ENCODE measurements around the gene IL13RA1. TPM values are rescaled to one million over a fixed set of nuclear protein-coding genes. Genes with fewer than 3 reads are reported as not detected.

The IL13RA1 gene
- total and polyA plus RNA-seq, 2 of the 13 experiments (the other 11 are each of a cell fraction or from before 2014, with no cell fraction given): 56.6 to 73.5 TPM

GRCh38 chrX:118802857-118803256, 75.5 kb downstream of the IL13RA1 start:
- DNase-seq (ENCODE audit: low spot score): no peak
- no peak overlapping the region for H2AFZ ChIP-seq (ENCODE audit: low read length)
- no peaks in the 10 kb centered on the region for H3K36me3 ChIP-seq (replicated peaks in 1 of 2; ENCODE audit: control insufficient read depth in 1 of 2, insufficient read depth in 2 of 2, low read length in 2 of 2)
- no peak overlapping the region for H3K27ac ChIP-seq (ENCODE audit: extremely low read length, insufficient read depth, low read length)
- no TSS peak for BruUV-seq (replicated peaks)
- no peaks in the 10 kb centered on the region for H3K4me1 ChIP-seq (ENCODE audit: insufficient read depth, low read length)
- no peaks in the 10 kb centered on the region for H3K9me3 ChIP-seq (ENCODE audit: low read length)
- 38% methylated on average over 1 of the region's 1 CpG for WGBS (ENCODE audit: low lambda C conversion rate)
- no peaks in the 10 kb centered on the region for H4K20me1 ChIP-seq (ENCODE audit: insufficient read depth, low read length)
- no peaks in the 10 kb centered on the region for H3K79me2 ChIP-seq (ENCODE audit: insufficient read depth, low read length)
- H3K9ac ChIP-seq (ENCODE audit: insufficient read depth, low read depth, low read length): no peak overlapping the region
- H3K4me3 ChIP-seq (replicated peaks in 1 of 3; ENCODE audit: insufficient read depth in 1 of 3, low read depth in 2 of 3, low read length in 3 of 3): no peak overlapping the region
- ATAC-seq: no peak
- no peak overlapping the region for H3K4me2 ChIP-seq (ENCODE audit: low read depth, low read length)
- TF ChIP-seq ZFX (CRISPR knock-in tag; IDR thresholded peaks at IDR 0.05; ENCODE audit: low read depth) (no peak), DZIP1 (CRISPR knock-in tag; IDR thresholded peaks at IDR 0.05) (no peak), NFE2L2 (IDR thresholded peaks at IDR 0.05; ENCODE audit: low read length) (no peak), NFRKB (IDR thresholded peaks at IDR 0.05) (no peak), ZNF790 (CRISPR knock-in tag; IDR thresholded peaks at IDR 0.05; ENCODE audit: borderline replicate concordance) (no peak), ZNF530 (CRISPR knock-in tag; IDR thresholded peaks at IDR 0.05; ENCODE audit: low read depth) (no peak)
- TF ChIP-seq, protein P1, sequence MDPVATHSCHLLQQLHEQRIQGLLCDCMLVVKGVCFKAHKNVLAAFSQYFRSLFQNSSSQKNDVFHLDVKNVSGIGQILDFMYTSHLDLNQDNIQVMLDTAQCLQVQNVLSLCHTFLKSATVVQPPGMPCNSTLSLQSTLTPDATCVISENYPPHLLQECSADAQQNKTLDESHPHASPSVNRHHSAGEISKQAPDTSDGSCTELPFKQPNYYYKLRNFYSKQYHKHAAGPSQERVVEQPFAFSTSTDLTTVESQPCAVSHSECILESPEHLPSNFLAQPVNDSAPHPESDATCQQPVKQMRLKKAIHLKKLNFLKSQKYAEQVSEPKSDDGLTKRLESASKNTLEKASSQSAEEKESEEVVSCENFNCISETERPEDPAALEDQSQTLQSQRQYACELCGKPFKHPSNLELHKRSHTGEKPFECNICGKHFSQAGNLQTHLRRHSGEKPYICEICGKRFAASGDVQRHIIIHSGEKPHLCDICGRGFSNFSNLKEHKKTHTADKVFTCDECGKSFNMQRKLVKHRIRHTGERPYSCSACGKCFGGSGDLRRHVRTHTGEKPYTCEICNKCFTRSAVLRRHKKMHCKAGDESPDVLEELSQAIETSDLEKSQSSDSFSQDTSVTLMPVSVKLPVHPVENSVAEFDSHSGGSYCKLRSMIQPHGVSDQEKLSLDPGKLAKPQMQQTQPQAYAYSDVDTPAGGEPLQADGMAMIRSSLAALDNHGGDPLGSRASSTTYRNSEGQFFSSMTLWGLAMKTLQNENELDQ (CRISPR knock-in tag; IDR thresholded peaks at IDR 0.05; ENCODE audit: borderline replicate concordance): no peak
- in situ Hi-C loops (cut with HindIII; ENCODE audit: extremely low pct_ligation_motif_present, low pct_unique_long_range_greater_than_20kb): no loop called here
- no peaks in the 10 kb centered on the region for H3K27me3 ChIP-seq (ENCODE audit: control insufficient read depth in 1 of 2, insufficient read depth in 2 of 2, low read length in 2 of 2)
- POLR2A ChIA-PET: no interaction called here
- CTCF ChIA-PET (ENCODE audit: low intra/inter-chr PET ratio, low total read pairs): no interaction called here
- no peak for FAIRE-seq
- intact Hi-C loops (cut with micrococcal nuclease; ENCODE audit: unreplicated experiment): no loop called here
